Amniotic stem cell (primary cell): Measurements from ENCODE around the gene P2RY2.

ENCODE experiments used
- DNase-seq: peaks from one replicate; lab custom pipeline; 2025; lab: John Stamatoyannopoulos, UW

P2RY2 gene

DNA sequence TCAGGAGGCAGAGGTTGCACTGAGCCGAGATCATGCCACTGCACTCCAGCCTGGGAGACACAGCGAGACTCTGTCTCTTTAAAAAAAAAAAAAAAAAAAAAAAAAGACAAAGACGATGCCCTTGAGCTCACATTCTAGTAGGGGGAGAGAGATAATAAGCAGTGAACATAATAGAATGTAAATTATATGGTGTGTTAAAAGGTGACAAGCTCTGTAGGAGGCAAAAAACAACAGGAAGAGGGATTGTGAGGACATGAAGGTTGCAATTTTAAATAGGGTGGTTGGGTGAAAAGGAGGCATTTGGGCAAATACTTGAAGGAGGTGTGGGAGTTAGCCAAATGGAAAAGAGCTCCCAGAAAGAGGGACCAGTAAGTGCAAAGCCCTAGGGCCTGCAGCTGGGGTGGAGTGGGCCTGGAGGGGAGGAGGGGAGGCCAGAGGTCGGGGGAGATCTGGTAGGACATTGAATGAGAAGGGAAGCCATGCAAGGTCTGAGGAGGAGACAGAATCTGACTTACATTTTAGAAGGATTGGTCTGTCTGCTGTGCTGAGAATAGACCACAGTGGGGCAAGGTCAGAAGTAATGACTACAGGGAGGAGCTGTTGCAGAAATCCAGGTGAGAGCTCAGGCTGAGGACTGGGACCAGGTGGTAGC is 26.6 kb downstream of the P2RY2 start:
- no peak for DNase-seq

DNA sequence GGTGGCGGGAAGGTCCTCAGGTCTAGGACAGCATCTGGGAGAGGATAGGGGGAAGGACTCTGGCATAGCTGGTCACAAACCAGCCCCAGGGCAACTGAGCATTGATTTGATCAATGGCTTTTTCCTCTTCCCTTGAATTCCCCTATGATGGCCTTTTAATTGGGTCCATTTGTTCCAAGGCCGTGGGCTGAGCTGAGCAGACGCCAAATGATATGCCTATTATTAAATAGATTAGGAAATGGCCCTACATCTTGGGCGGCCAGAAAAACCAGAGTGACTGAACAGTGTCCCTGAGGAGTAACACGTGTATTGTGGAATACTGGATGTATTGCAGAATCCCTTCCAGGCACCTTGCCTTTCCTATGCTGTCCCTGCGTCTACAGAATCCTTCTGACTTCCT is 27.4 kb downstream of the P2RY2 start:
- DNase-seq, result no peak

DNA sequence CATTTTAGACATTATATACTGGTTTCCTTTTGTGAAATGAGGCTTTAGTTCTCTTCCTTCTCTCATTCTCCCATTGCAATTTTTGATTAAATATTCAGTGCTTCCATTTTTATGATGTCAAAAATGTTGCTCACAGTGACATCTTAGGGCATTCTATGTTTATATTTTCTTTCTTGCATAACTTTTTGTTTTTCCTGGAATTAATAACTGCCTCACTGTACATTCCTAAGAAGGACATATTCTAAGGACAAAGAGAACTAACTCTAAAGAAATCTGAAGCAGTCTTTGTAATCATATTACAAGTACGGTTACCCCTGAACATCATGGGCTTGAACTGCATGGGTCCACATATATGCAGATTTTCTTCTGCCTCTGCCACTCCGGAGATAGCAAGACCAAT is 28.2 kb downstream of the P2RY2 start:
- DNase-seq, result no peak

DNA sequence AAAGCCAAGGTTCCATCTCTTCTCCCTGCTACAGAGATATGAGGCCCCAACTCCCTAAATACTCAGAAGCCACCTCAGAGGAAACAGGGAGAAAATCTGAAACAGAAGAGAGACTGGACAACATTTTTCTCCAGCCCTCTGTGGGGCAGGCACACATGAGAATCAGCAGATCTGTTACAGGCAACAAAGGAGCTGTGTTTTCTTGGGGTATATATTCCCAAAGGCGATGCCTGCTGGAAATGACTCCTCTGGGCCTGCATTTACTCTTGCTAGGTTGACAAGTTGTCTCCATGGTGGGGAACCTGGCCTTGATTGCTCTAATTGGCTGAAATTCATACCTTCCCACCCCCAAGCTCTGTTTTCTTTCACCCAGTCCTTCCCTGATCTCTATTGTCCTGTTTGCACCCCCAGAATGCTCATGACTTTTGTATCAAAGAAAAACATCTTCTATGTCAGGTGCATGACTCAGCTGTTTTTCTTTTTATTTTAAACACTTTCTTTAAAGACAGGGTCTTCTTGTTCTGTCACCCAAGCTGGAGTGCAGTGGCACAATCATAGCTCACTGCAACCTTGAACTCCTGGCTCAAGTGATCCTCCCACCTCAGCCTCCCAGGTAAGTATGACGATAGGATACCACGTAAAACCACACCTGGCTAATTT is 30.6 kb downstream of the P2RY2 start:
- DNase-seq, result no peak

DNA sequence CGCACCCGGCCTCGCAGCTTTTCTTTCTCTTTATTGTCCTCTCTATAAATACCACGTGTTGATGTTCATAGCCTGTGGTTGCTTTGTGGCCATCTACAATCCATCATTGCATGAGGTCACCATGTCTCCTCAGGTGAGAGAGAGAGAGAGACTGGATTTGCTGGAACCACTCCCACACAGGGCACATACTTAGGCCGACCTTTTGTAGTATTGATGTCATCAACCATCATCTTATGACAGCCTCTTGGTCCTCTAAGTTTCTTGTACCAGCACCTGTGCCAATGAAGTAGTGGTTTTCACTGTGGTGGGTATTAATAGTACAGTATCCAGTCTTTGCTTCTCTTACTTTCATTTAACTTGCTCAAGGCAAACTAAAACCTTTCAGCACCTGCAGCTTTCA is 31.2 kb downstream of the P2RY2 start:
- DNase-seq, result no peak

DNA sequence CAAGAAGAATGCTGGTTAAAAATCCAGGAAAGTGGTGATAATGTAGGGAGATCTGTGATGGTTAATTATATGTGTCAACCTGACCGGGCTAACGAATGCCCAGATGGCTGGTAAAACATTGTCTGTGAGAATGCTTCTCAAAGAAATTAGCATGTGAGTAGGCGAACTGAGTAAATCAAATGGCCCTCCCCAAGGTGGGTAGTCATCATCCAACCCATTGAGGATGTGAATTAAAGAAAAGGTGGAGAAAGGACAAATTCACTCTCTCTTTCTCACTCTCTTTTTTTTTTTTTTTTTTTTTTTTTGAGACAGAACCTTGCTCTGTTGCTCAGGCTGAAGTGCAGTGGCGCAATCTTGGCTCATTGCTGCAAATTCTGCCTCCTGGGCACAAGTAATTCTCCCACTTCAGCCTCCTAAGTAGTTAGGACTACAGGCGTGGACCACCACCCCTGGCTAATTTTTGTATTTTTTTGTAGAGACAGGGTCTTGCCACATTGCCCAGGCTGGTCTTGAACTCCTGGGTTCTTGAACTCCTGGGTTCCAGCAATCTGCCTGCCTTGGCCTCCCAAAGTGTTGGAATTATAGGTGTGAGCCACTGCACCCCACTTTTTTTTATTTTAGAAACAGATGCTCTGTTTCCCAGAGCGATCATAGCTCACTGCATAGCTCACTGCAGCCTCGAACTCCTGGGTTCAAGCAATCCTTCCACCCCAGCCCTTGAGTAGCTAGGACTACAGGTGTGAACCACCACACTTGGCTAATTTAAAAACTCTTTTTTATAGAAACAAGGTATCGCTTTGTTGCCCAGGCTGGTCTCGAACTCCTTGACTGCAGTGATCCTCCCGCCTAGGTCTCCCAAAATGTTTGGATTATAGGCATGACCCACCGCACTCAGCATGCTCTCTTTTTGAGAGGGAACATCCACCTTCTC is 32.0 kb downstream of the P2RY2 start:
- DNase-seq, result no peak

DNA sequence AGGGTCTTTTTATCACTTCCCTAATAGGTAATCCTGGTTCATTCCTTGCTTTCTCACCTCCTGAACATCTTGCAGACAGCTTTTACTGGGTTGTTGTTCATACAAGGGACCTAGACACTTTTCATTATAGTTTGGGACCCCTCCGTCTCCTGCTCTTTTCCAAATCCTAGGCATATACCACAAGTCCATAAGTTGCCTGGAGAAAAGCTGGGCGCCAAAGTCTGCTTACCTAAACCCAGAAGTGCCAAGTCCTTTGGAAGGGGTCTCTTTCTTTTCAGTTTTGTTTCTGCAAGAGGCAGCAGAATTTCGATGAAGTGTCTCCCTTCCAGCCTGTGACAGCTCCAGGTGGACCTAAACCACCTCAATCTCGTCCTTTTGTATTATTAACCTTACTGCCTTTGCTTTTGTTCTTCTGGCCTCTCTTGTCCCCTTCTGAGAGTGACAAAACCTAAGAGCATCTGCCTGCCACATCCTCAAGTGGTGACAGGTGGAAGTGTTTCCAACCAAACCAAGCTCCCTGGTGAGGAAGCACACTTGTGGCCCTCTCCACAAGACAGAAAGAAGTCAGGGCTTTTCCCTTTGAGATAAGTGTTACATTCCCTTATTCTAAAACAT is 34.6 kb downstream of the P2RY2 start:
- DNase-seq, result no peak

DNA sequence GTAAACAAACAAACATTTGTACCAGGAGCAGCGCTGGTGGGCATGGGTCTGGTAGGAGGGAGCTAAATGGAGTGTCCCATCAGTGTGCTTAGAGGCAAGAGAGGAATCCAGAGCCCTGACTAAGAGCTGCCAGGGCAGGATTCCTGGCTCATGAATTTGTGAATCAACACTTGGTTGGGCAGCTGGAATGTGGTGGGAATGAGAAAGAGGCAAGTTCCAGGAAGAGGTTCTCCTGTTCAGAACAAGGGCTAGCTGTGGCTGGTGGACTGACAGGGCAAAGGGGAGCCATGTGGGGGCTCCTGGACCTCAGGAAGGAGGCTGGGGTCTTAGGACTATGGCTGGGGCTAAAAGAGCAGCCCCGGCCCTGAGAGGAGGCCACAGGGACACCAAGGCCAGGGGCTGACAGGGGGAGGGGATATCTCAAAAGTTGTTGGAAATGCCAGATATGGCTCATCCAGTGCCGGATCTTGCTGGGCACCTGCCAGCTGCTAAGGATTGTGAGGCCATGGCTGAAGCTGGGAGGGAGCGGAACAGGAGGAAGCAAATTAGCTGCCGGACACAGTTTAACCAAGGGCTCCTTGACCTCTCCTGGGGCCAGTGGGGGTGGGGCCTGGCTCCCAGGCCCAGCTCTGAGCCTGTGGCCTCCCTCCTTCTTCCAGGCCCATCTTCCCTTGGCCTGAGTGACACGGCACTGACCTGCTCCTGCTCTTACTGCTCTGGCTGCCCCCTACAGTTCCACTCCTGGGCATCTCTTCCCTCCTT is 39.4 kb downstream of the P2RY2 start:
- peak; percentile 88 for DNase-seq

DNA sequence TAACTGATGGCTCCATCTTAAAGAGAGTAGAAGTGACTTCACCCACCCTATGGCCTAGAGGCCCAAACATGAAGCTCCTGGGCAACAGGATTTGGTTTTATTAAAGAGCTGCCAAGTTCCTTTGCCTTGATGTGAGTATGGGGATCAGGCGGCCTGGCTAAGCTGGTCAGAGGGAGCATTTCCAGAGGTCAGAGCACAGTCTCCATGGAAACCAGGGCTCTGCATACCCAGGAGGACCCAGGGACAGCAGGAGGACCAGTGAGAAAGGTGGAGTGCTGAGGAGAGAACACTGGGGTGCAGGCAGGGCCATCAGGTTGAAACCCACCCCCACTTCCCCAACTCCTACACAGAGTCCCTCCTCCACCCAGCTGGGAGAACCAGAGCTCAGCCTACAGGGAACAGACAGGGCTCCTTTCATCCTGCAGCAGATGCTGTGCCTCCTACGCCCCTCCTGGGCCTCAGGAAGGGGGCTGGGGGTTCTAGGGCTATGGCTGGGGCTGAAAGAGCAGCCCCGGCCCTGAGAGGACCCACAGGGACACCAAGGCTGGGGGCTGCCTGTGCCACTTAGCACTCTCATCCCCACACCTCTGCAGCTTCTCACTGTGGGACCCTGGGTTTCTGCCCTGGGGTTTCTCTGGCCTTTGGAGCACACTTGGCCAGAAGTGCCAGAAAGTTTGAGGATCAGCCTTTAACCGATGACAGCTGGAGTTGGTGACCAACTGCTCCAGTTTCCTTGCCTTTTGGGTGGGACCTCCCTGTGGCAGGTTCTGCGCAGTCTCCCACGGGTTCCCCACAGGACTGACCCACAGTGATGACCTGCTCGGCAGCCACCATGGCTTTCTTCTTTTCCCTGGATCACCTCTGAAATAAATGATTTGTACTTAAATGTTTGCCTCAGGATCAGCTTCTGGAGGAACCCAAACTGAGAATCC is 40.3 kb downstream of the P2RY2 start:
- no peak for DNase-seq

DNA sequence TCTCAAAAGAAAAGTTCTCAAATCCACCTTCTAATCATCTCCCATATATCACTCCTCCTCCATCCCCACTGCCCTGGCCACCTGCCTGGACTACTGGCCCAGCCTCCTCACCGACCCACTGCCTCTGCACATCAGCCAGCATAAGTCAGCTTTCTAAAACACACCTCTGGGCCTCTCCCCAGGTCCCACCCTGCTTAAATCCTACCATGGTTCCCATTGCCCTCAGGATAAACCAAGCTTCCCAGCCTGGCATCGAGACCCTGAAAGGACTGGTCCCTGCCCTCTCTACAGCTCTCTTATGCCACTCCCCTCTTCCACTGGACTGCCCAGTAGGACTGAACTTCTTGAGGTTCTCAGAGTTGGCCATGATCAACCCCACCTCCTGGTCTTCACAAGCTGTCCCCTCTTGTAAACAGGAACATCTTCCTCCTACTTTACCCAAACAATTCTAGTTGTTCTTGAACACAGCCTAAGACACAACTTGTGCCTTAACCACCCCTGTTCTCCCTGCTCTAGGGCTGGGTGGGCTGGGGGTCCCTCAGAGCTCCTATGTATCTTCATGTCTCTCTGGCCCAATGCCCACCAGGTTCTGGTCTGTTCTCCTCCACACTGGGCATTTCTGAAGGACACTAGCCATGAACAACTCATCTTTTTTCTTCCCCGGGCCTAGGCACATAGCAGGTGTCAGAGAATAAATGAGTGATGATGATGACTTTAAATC is 41.5 kb downstream of the P2RY2 start:
- no peak for DNase-seq

DNA sequence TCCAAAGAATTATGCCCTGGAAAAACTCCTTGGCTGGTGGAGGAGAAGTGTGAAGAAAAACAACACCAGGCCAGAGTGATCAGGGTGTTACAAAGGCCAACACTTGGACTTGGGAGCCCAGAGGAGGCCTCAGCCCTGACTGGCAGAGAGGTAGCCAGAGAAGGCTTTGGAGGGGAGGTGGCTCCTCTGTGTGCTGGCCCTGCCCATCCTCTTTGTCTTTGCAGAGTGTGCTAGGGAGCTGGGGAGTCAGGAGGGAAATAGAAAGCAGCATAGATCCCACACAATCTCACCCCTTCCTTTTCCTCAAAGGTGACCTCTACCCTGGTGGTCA is 42.0 kb downstream of the P2RY2 start:
- DNase-seq, result no peak

DNA sequence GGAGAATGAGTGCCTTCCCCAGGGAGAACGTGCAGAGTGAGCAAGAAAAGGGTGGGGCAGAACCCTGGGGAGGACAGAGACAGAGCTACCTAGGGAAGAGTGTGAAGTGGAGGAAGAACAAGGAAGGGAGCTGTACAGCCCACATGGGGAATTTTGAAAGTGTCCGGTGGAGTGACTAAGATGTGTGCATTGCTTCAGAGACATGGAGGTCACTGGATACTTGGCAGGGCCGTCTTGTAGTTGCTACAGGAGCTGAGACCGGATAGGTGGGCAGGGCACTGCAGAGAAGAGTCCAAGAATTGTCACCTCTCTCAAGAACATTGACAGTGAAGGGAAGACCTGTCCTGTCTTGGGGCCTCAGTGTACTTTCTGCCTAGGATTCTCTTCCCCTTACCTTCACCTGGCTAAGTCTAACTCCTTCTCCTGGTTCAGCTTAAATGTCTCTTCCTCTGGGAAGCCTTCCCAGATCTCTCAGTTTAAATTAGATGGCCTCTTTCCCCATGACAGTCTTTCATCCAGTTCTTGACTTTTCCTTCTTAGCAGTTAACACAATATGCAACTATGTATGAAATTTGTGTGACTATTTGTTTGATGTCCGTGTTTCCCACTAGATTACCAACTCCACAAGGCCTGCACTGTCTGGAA is 44.9 kb downstream of the P2RY2 start:
- no peak for DNase-seq

DNA sequence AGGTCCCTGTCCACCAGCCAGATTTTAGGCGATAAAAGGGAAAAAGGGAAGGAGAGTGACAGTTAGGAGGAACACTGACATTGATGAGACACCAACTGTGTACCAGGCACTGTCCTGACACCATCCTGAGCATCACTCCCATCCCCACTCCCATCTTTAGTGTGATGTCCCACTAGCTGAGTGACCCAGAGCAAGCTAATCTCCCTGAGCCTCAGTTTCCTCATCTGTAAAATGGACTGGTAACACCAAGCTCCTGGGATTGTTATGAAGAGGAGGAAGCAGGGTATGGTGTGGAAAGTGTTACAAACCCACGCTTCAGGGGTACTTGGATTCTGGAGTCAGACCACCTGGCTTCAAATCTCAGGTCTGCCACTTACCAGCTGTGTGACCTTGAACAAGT is 45.6 kb downstream of the P2RY2 start:
- no peak for DNase-seq

DNA sequence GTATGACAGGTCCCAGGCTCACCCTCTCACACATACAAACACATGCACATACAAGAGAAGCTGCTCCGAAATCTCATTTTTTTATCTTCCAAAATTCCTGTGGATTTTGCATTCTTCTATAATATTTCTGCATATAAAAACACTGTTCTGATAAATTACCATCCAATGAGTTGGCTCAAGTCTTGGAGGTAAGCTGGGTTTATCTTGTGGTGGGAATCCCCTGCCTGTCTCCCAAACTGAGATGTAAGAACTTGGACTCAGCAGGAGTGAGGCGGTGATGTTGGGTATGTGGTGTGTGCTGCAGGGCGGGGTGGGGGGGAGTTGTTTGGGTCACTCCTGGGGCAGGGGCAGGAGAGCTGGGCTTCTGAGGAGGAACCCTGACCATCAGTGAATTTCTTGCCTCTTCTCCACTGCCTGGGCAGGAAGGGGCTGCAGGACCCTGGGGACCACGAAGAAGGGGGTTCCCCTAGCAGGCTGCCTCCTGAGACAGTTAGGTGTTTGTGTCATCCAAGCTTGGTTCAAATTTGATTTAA is 47.3 kb downstream of the P2RY2 start:
- no peak for DNase-seq

DNA sequence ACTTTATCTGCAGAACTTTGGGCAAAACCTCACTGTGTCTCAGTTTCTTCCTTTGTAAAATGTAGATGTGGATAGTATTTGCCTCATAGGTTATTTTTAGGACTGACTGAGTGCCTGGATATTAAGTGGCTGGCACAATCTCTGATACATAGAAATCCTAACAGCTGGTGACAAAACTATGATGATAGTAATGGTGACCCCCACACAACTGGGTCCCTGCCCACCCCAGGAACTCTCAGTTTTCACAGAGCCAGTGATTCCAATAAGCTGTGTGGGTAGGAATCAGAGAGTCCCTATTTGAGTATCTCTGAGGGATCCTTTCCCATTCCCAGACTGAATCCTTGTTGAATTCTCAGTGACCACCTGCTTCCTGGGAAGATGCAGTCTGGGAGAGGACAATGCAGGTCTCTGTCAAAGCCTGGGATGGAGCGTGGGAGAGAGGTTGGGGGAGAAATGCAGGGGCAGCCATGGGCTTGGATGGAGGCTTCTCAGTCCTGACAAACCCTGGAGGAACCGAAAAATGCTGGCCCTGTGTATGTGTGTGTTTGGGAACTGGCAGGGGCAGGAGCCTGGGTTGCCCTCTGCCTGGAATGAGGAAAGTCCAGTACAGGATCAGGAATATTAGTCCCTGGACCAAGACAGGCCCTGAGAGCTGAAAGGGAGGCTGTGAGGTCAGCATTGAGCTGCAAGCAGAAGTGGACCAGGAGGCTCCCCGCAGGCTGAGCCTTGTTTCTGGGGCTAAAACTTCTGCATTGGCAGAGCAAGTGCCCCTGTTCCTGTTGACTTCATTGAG is 48.0 kb downstream of the P2RY2 start:
- no peak for DNase-seq

DNA sequence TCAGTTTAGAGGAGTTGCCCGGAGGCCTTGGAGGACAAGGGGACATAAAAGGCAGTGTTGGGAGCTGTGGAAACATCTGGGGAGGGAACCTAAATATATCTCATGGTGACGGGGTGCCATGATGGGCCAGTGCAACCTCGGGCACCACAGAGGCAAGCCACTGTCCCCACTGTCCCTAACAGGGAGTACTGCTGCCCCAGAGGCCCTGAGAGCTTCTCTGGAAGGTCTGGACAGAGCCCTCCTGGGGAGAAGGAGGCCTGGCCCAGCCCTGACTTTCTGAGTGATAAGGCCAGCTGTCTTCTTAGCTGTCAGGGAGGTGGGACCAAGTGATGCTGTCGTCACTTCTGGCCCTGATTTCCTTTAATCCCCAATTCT is 48.6 kb downstream of the P2RY2 start:
- DNase-seq, result no peak

DNA sequence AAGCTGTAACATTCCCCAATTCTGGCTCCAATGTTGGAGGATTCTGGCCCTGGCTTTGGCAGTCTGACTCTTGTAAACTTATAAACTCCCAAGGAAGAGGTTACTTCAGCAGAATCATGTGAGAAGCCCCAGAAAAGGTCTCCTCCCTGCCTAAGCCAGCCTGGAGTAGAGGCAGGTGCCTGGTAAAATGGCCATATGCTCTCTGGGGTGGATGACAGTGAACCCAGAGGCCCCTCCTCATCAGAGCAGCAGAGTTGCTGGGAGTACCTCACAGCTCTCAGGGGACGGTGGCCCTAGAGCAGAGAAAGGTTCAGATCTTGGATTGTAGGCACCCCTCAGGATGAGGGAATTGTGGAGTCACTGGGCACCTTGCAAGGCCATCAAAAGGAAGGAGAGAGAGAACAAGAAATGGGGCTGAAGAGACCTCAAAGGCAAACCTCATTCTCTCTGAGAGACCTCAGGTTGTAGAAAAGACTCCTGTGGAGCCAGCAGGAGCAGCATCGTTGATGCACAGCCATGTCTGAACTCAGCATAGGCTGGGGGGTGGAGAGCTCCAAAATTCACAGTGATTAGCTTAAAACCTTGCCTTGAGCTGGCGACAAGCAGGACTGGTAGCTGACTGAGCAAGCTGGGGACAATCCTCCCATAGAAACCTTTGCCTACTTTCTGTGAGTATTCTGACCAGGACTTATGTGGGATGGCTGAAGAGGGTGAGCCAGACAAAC is 49.2 kb downstream of the P2RY2 start:
- no peak for DNase-seq
